Right lobe of liver (tissue), 6 donors: ENCODE data around the gene HGS. TPM values are rescaled to one million over a fixed set of nuclear protein-coding genes. Genes with fewer than 3 reads are reported as not detected.
A peak's percentile ranks its signal among the peaks of the same experiment; 100 is the strongest.

Experiments
- ATAC-seq, 4 donors: fragments of 200-7000 bp; cut with Tn5 transposase; one replicate each; pipeline ENCODE4 v1.9.1; 2020; ENCODE audit warnings: mild to moderate bottlenecking in 4 of 4, moderate library complexity in 4 of 4
- DNase-seq, 3 donors: peaks; one replicate each; pipeline ENCODE4 v3.0.0-alpha.2; 2020
- H3K27ac ChIP-seq, 3 donors: fragments of 200-600 bp; one replicate each; pipeline ENCODE4 v1.8.0; 2022
- H3K27me3 ChIP-seq, 2 donors: fragments of 200-600 bp; one replicate each; pipeline ENCODE4 v1.8.0; 2022
- H3K36me3 ChIP-seq, 4 donors: fragments of 200-600 bp; sonication (generic) in 1 of 4; one replicate each; pipeline versions ENCODE4 v1.5.1 to v1.8.0; 2017 to 2022; ENCODE audit warnings: control low read depth in 1 of 4
- H3K4me1 ChIP-seq, 4 donors: fragments of 200-600 bp; sonication (generic) in 1 of 4; one replicate each; pipeline versions ENCODE4 v1.5.1 to v1.8.0; 2017 to 2022; ENCODE audit warnings: control low read depth in 1 of 4
- H3K4me3 ChIP-seq, 3 donors: fragments of 200-600 bp; one replicate each; pipeline ENCODE4 v1.8.0; 2022
- H3K9me3 ChIP-seq, 4 donors: fragments of 200-600 bp; sonication (generic) in 1 of 4; one replicate each; pipeline versions ENCODE4 v1.5.1 to v1.8.0; 2017 to 2022; ENCODE audit warnings: control low read depth in 1 of 4
- CTCF ChIP-seq, 4 donors: fragments of 200-600 bp in 3 of 4; fragments of 450-650 bp in 1 of 4; IDR thresholded peaks; one replicate each; pipeline versions ENCODE4 v1.5.1 to v1.8.0; 2016 to 2022; ENCODE audit warnings: antibody characterized with exemption in 4 of 4, mild to moderate bottlenecking in 2 of 4
- POLR2A ChIP-seq: fragments of 450-650 bp; IDR thresholded peaks from one replicate; pipeline ENCODE4 v1.6.1; 2017; ENCODE audit warnings: antibody characterized with exemption, mild to moderate bottlenecking
- WGBS: methylation state at CpG from one replicate; pipeline ENCODE4 v1.1.6; 2018; ENCODE audit warnings: low coverage, low lambda C conversion rate; ENCODE audit not compliant: insufficient coverage; ENCODE audit errors: missing lambda C conversion rate; 5-methylcytosine and 5-hydroxymethylcytosine counted together
- intact Hi-C, 2 donors: fragments of 100-400 bp; cut with DNase I; formaldehyde crosslinking; loops; one replicate each; pipeline versions ENCODE4 v1.11.2 to v1.14.1; 2022
- total RNA-seq, 6 experiments: library from RNA; depleted of rRNA in 2 of 6; stranded (reverse); fragments of >200 nt in 2 of 6; fragmentation: NEBNext Ultra II Directional in 3 of 6; extraction: Animal tissue kit (Norgen Biotek cat#: 25700) in 3 of 6; gene quantifications; one replicate each; pipeline versions ENCODE4 v1.1.0 to v1.2.4, GENCODE V29; 2016 to 2023
- donor health status: DM: no; HTN: yes; CAD: no.
- donor health status: DM: no; HTN: no; CAD: no.
- donor health status: DM: no; HTN: no; CAD: no.
- donor health status: DM: no; HTN: yes; CAD: no.
- donor health status: DM: no; HTN: yes; CAD: no.

The HGS gene
- total RNA-seq, 6 experiments from 2014 or later, result 30.6 to 46.3 (median 37.3) TPM

GRCh38 chr17:81662002-81662401 lies 21.8 kb upstream of the HGS start:
- Histone ChIP-seq H3K9me3 (no peaks in the 10 kb centered on the region), H3K27ac (no peak overlapping the region), H3K36me3 (peaks cover 0 to 5% (median 0%) of the 10 kb centered on the region in 4 donors), H3K4me1 (peaks cover 0 to 7% (median 3%) of the 10 kb centered on the region in 4 donors), H3K27me3 (no peaks in the 10 kb centered on the region), H3K4me3 (no peak overlapping the region)
- TF ChIP-seq POLR2A (no peak), CTCF (IDR thresholded peaks at IDR 0.05) (no peak)
- intact Hi-C loops, result no loop called here
- 94% methylated on average over 4 of the region's 4 CpGs for WGBS
- ATAC-seq (no peak), DNase-seq (no peak)

- DNase-seq (no peak), ATAC-seq (no peak)
- no peak overlapping the region for H3K27ac ChIP-seq
- H3K4me1 ChIP-seq, result peaks cover 0 to 15% (median 3%) of the 10 kb centered on the region in 4 donors
- no peak overlapping the region for H3K4me3 ChIP-seq
- WGBS, result no CpG with 5 or more reads among the region's 7 CpGs
- TF ChIP-seq CTCF (IDR thresholded peaks at IDR 0.05), result no peak
- TF ChIP-seq POLR2A, result no peak
- H3K27me3 ChIP-seq, result no peaks in the 10 kb centered on the region
- intact Hi-C loops, result no loop called here
- no peaks in the 10 kb centered on the region for H3K9me3 ChIP-seq
- H3K36me3 ChIP-seq, result peaks cover 0 to 10% (median 0%) of the 10 kb centered on the region in 4 donors
Measured at GRCh38 chr17:81664051-81664470, 19.8 kb upstream of the HGS start.

GRCh38 chr17:81665205-81666091 lies 18.4 kb upstream of the HGS start:
- WGBS, result 24% methylated on average over 11 of the region's 30 CpGs
- DNase-seq, result no peak
- Histone ChIP-seq H3K9me3 (no peaks in the 10 kb centered on the region), H3K4me3 (peak overlapping the region; percentile 98), H3K4me1 (peaks cover 0 to 15% (median 3%) of the 10 kb centered on the region in 4 donors), H3K27ac (peak overlapping the region in 2 of 3 donors; percentile 71 to 86), H3K36me3 (peaks cover 0 to 18% (median 1%) of the 10 kb centered on the region in 4 donors), H3K27me3 (no peaks in the 10 kb centered on the region)
- peak in 2 of 4 donors; percentile 7 to 9 for ATAC-seq
- intact Hi-C loops, result no loop called here
- TF ChIP-seq CTCF (IDR thresholded peaks at IDR 0.05) (no peak), POLR2A (no peak)

DNA sequence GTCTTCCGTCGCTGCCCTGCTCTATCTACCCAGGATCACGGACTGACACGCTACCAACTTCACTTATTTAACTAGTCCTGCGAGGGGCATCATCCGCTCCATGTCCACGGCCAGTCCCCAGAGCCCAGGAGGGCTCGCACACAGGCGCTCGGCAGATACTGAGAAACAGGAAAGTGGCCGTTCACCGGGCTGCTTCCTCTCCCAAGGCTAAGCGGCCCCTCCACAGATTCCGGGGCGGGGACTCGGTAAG lies 17.8 kb upstream of the HGS start:
- Histone ChIP-seq H3K36me3 (peaks cover 0 to 20% (median 4%) of the 10 kb centered on the region in 4 donors), H3K4me1 (peaks cover 0 to 15% (median 3%) of the 10 kb centered on the region in 4 donors), H3K27ac (peak overlapping the region; percentile 55 to 86 (median 71)), H3K9me3 (no peaks in the 10 kb centered on the region), H3K27me3 (no peaks in the 10 kb centered on the region), H3K4me3 (peak overlapping the region; percentile 98)
- intact Hi-C loops, result no loop called here
- TF ChIP-seq POLR2A, result no peak
- no peak for TF ChIP-seq CTCF (IDR thresholded peaks at IDR 0.05)
- DNase-seq, result no peak
- WGBS, result 0% methylated on average over 16 of the region's 16 CpGs
- ATAC-seq, result peak in 3 of 4 donors; percentile 4 to 25 (median 11)
